Neural cell (in vitro differentiated cells): ENCODE measurements around the gene CD6. TPM values are rescaled to one million over a fixed set of nuclear protein-coding genes. Genes with fewer than 3 reads are reported as not detected.

Experiments
- H2AFZ ChIP-seq: fragments of 200-600, 300-800 bp; sonication (generic), shearing (Covaris generic); 2 replicates; pipeline ENCODE4 v1.6.0; 2014; ENCODE audit warnings: low read depth, mild to moderate bottlenecking, antibody characterized with exemption, low read length, moderate library complexity
- H3F3A ChIP-seq: fragments of 200-600 bp; shearing (Covaris generic); 2 replicates; pipeline ENCODE4 v1.6.1; 2016; ENCODE audit warnings: mild to moderate bottlenecking, moderate library complexity, mixed read lengths, antibody characterized with exemption, low read length; ENCODE audit not compliant: insufficient read depth, poor library complexity, severe bottlenecking
- H3K27ac ChIP-seq: fragments of 200-600, 300-800 bp; sonication (generic), shearing (Covaris generic); 2 replicates; pipeline ENCODE4 v1.5.1; 2014; ENCODE audit warnings: mild to moderate bottlenecking, low read length, moderate library complexity
- H3K27me3 ChIP-seq: fragments of 300-800, 200-600 bp; sonication (generic), shearing (Covaris generic); 2 replicates; pipeline ENCODE4 v1.6.0; 2014; ENCODE audit warnings: mild to moderate bottlenecking, low read depth, low read length, moderate library complexity; ENCODE audit not compliant: insufficient read depth
- H3K36me3 ChIP-seq: fragments of 300-800, 200-600 bp; sonication (generic), shearing (Covaris generic); 2 replicates; pipeline ENCODE4 v1.5.1; 2014; ENCODE audit warnings: mild to moderate bottlenecking, antibody characterized with exemption, low read length, moderate library complexity; ENCODE audit not compliant: insufficient read depth
- H3K4me2 ChIP-seq: fragments of 300-800, 200-600 bp; sonication (generic), shearing (Covaris generic); 2 replicates; pipeline ENCODE4 v1.6.0; 2014; ENCODE audit warnings: mild to moderate bottlenecking, low read length
- H3K4me3 ChIP-seq: fragments of 300-800, 200-600 bp; sonication (generic), shearing (Covaris generic); 2 replicates; pipeline ENCODE4 v1.5.1; 2014; ENCODE audit warnings: mild to moderate bottlenecking, low read length, moderate library complexity
- H3K79me2 ChIP-seq: fragments of 200-600 bp; shearing (Covaris generic); replicated peaks from 2 replicates; pipeline ENCODE4 v1.6.0; 2014; ENCODE audit warnings: mild to moderate bottlenecking, low read length, moderate library complexity; ENCODE audit not compliant: insufficient read depth
- H3K9ac ChIP-seq: fragments of 300-800, 200-600 bp; sonication (generic), shearing (Covaris generic); 2 replicates; pipeline ENCODE4 v1.6.1; 2016; ENCODE audit warnings: mild to moderate bottlenecking, low read length, mixed read lengths
- H3K9me2 ChIP-seq: fragments of 200-600 bp; shearing (Covaris generic); 2 replicates; pipeline ENCODE4 v1.6.1; 2016; ENCODE audit warnings: mild to moderate bottlenecking, low read length, mixed read lengths; ENCODE audit not compliant: insufficient read depth
- H3K9me3 ChIP-seq: fragments of 200-600, 300-800 bp; sonication (generic), shearing (Covaris generic); 2 replicates; pipeline ENCODE4 v1.6.1; 2016; ENCODE audit warnings: mild to moderate bottlenecking, mixed run types, low read length, moderate library complexity, mixed read lengths
- H4K20me1 ChIP-seq: fragments of 200-600 bp; shearing (Covaris generic); 2 replicates; pipeline ENCODE4 v1.6.1; 2016; ENCODE audit warnings: mild to moderate bottlenecking, mixed run types; ENCODE audit not compliant: insufficient read depth
- CTCF ChIP-seq: fragments of 450-650 bp; IDR thresholded peaks from 2 replicates; pipeline ENCODE4 v1.5.1; 2014; ENCODE audit warnings: antibody characterized with exemption, mild to moderate bottlenecking, moderate library complexity; ENCODE audit not compliant: poor library complexity, severe bottlenecking
- EP300 ChIP-seq: fragments of 450-650 bp; conservative IDR thresholded peaks from 2 replicates; pipeline ENCODE4 v1.6.1; 2014; ENCODE audit warnings: antibody characterized with exemption, mild to moderate bottlenecking, moderate library complexity; ENCODE audit not compliant: poor library complexity, severe bottlenecking
- EZH2 ChIP-seq: fragments of 200-600, 300-800 bp; shearing (Covaris generic), sonication (generic); IDR thresholded peaks from 2 replicates; pipeline ENCODE4 v1.6.1; 2014; ENCODE audit warnings: antibody characterized with exemption, low read length, borderline replicate concordance, mild to moderate bottlenecking; ENCODE audit not compliant: insufficient read depth, poor library complexity, severe bottlenecking
- MXI1 ChIP-seq: fragments of 450-650 bp; conservative IDR thresholded peaks from 2 replicates; pipeline ENCODE4 v1.6.1; 2014; ENCODE audit warnings: antibody characterized with exemption, mild to moderate bottlenecking; ENCODE audit not compliant: poor library complexity, severe bottlenecking
- POLR2AphosphoS5 ChIP-seq: IDR thresholded peaks from 2 replicates; pipeline ENCODE4 v1.6.1; 2012
- RAD21 ChIP-seq: fragments of 450-650 bp; conservative IDR thresholded peaks from 2 replicates; pipeline ENCODE4 v1.6.1; 2014; ENCODE audit warnings: antibody characterized with exemption, mild to moderate bottlenecking, moderate library complexity
- SMC3 ChIP-seq: fragments of 450-650 bp; conservative IDR thresholded peaks from 2 replicates; pipeline ENCODE4 v1.6.1; 2014; ENCODE audit warnings: antibody characterized with exemption, mild to moderate bottlenecking, moderate library complexity; ENCODE audit not compliant: poor library complexity
- TAF1 ChIP-seq: IDR thresholded peaks from 2 replicates; pipeline ENCODE4 v1.6.1; 2012; ENCODE audit warnings: low read depth
- polyA plus RNA-seq: library from polyadenylated mRNA; depleted of rRNA; stranded (reverse); fragments of >200 nt; gene quantifications from 2 replicates; pipeline ENCODE4 v1.2.3, GENCODE V29; 2014
- TF ChIP-seq, protein P1 (sequence below): IDR thresholded peaks from 2 replicates; pipeline ENCODE4 v1.6.1; 2012; ENCODE audit warnings: borderline replicate concordance

CD6 gene
- polyA plus RNA-seq, 1 donor from 2014 or later: not detected

- no peaks in the 10 kb centered on the region for H4K20me1 ChIP-seq
- H3K9ac ChIP-seq: no peak overlapping the region
- H3K9me3 ChIP-seq: no peaks in the 10 kb centered on the region
- TF ChIP-seq EZH2 (no peak), TAF1 (no peak), CTCF (no peak), EP300 (no peak), POLR2AphosphoS5 (no peak), MXI1 (no peak), RAD21 (no peak), SMC3 (no peak)
- TF ChIP-seq, protein P1, sequence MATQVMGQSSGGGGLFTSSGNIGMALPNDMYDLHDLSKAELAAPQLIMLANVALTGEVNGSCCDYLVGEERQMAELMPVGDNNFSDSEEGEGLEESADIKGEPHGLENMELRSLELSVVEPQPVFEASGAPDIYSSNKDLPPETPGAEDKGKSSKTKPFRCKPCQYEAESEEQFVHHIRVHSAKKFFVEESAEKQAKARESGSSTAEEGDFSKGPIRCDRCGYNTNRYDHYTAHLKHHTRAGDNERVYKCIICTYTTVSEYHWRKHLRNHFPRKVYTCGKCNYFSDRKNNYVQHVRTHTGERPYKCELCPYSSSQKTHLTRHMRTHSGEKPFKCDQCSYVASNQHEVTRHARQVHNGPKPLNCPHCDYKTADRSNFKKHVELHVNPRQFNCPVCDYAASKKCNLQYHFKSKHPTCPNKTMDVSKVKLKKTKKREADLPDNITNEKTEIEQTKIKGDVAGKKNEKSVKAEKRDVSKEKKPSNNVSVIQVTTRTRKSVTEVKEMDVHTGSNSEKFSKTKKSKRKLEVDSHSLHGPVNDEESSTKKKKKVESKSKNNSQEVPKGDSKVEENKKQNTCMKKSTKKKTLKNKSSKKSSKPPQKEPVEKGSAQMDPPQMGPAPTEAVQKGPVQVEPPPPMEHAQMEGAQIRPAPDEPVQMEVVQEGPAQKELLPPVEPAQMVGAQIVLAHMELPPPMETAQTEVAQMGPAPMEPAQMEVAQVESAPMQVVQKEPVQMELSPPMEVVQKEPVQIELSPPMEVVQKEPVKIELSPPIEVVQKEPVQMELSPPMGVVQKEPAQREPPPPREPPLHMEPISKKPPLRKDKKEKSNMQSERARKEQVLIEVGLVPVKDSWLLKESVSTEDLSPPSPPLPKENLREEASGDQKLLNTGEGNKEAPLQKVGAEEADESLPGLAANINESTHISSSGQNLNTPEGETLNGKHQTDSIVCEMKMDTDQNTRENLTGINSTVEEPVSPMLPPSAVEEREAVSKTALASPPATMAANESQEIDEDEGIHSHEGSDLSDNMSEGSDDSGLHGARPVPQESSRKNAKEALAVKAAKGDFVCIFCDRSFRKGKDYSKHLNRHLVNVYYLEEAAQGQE: no peak
- no peaks in the 10 kb centered on the region for H3K79me2 ChIP-seq
- H2AFZ ChIP-seq: no peak overlapping the region
- no peaks in the 10 kb centered on the region for H3K27me3 ChIP-seq
- H3F3A ChIP-seq: no peaks in the 10 kb centered on the region
- H3K4me2 ChIP-seq: no peak overlapping the region
- no peak overlapping the region for H3K4me3 ChIP-seq
- no peaks in the 10 kb centered on the region for H3K9me2 ChIP-seq
- no peaks in the 10 kb centered on the region for H3K36me3 ChIP-seq
- H3K27ac ChIP-seq: no peak overlapping the region
These were observed 53.7 kb downstream of the CD6 start for GRCh38 chr11:61024938-61025820.

DNA sequence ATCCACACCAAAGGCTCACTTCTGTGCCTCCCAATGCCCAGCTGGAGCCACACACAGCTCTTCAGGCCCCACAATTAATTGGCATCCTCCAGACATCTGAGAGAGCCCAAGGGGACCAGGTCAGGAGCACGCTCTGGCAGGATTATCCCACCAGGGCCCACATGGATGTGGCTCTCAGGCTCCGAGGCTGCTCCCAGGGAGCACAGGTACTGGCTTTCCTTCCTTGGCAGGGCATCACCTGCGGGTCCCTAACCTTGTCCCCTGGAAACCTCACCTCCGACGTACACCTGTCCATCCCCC lies 54.3 kb downstream of the CD6 start:
- Histone ChIP-seq H3K36me3 (no peaks in the 10 kb centered on the region), H2AFZ (no peak overlapping the region), H3K27ac (no peak overlapping the region), H3K9me3 (no peaks in the 10 kb centered on the region), H3K4me2 (no peak overlapping the region), H3K27me3 (no peaks in the 10 kb centered on the region), H3K9me2 (no peaks in the 10 kb centered on the region), H3K4me3 (no peak overlapping the region), H3K79me2 (no peaks in the 10 kb centered on the region), H4K20me1 (no peaks in the 10 kb centered on the region), H3K9ac (no peak overlapping the region), H3F3A (no peaks in the 10 kb centered on the region)
- TF ChIP-seq EP300 (no peak), CTCF (no peak), TAF1 (no peak), POLR2AphosphoS5 (no peak), SMC3 (no peak), EZH2 (no peak), MXI1 (no peak), RAD21 (no peak)
- TF ChIP-seq, protein P1: no peak
